HG03439 (cell line): ENCODE results near the gene SLC6A4.
"Not testable (repeated sequence)": the region's sequence is repeated elsewhere in the genome, so short reads cannot be mapped to it uniquely, and the experiment has no call there.

Source experiments
- ATAC-seq: cut with Tn5 transposase; IDR thresholded peaks from one replicate; pipeline ENCODE4 v1.9.1; 2021; ENCODE audit warnings: mild to moderate bottlenecking, moderate library complexity; ENCODE audit not compliant: unreplicated experiment

Gene SLC6A4

GRCh38 chr17:30239089-30239462 is 3.6 kb upstream of the SLC6A4 start:
- ATAC-seq: no peak

- ATAC-seq: no peak
Observed at GRCh38 chr17:30238387-30239088, 3.0 kb upstream of the SLC6A4 start.

GRCh38 chr17:30238003-30238344 is 2.5 kb upstream of the SLC6A4 start:
- ATAC-seq: no peak

DNA sequence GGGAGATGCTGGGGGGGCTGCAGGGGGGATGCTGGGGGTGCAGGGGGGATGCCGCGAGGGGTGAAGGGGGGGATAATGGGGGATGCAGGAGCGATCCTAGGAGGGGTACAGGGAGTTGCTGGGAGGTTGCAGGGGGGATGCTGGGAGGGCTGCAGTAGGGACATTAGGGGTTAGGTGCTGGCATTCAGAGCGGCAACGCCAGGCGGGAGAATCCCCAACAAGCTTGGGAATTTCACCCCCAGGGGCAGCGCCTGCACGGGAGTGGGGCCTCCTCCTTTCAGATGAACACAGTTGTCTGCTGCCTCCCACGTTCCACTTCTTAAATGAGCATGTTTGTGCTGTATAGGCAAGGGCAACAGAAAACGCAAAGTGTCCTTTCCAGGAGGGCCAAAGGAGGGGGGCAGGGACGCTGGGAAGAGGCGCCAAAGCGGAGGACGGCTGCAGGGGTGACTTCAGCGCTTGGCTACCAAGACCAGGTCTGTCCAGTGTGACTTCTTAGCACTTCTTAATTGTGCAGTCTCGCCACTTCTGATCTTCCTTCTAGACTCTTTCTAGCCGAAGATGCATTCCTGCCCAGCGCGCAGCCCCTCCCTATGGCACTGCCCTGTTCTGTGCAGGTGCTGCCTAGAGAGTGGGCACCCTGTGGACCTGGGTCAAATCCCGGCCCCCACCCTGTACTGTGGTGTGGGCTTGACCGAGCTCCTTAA is 2.0 kb upstream of the SLC6A4 start:
- ATAC-seq: no peak

DNA sequence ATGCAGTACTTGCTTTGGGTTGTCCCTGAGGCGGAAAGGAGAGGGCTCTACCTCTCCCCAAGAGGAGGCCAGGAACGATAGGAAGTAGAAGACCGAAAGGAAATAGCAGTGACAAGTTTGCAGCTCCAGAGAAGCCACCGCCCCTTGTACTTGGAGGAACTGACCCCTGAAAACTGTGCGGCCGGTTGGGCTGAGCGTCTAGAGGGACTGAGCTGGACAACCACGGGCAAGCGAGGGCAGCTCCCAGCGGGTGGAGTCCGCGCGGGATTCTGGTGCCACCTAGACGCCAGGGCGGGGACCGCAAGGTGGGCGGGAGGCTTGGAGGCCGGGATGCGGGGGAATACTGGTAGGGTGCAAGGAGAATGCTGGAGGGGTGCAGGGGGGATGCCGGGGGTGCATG is 1.3 kb upstream of the SLC6A4 start:
- no peak for ATAC-seq

- no peak for ATAC-seq
Observed at GRCh38 chr17:30236297-30236624, 764 bp upstream of the SLC6A4 start.

- no peak for ATAC-seq
Observed at GRCh38 chr17:30234964-30235363, 533 bp downstream of the SLC6A4 start.

- ATAC-seq: no peak
Observed at GRCh38 chr17:30234296-30234695, 1.2 kb downstream of the SLC6A4 start.

DNA sequence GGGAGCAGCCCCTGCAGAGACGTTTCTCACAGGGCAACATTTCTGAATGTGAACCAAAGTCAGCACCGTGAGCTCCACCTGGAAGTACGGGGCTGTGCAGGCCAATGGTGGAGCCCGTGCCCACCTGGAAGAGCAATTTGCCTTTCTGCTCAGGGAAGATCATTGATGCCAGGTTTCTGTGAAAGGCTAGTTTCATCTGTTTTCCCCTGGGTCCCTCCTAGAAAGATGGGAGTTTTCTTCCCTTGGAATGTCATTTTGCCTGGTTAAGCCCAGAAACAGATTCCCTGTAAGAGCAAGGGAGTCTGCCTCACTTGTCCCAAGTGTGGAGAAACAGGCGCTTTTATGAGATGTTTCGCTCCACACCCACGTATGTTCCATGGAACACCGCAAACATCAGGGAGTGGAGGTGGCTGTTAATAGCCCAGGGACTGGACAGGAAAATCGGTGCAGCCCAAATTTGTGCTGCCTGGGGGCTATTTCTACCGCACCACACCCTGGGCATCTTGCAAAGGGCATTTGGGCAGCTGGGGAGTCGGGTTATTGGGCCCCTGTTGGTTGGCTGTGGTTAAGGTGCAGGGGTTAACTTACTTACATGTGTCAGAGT is 2.6 kb downstream of the SLC6A4 start:
- ATAC-seq: no peak

DNA sequence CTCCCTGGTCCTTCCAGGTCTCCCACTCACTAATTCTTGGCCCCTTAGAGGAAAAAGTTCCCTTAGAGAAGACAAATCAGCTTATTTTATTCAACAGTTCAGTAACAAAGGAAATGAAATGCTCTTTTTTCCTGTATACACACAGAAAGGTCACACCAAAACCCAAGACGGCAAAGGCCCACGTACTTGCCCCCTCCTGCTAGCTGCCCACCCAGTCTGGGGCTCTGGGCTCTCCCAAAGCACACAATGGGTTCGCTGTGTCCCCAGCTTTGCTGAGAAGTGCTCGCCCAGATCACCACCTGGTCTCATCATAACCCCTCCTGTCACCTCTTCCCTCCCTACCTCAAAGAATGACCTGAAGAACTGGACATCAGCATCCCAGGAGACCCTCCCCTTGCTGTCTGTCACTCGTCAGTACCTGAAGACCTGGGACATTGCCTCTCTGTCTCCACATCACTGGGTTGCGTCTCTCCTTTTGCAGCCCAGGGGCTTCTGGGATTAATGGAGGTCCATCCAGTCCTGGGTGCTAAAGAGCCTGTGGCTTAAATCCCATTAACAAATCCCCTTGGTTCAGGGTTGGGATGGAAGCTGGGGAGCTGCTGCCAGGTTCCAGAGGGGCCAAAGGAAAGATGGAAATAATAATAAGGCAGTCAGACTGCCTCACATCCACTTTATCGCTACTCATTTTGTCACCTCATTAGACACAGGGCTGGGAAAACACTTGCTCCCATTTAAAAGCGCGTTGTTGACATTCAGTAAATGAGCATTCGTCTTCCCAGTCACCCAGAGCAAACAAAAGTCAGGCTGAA is 3.3 kb downstream of the SLC6A4 start:
- ATAC-seq: no peak

DNA sequence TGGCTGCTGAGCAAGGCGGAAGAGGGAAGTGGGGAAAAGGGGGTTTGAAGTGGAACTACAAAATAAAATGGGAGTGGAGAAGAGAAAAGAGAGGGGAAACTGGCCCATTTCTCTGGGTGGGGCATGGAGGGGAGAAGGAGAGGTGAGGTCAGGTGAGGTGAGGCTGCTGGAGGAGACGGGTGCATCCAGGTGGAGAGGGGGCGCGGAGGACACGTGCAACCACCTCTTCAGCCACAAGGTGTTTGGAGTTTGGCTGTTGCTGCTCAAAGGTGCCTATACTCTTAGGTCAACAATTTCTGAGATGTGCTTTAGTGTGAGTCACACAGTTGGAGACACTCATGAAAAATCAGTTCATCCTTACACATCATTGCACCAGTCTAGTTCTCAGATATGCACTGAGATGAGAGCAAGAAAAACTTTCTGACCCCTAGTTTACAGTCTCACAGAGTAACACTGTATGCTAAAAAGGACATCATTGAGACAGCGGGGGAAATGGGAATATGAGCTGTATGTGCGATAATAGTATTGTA is 4.8 kb downstream of the SLC6A4 start:
- no peak for ATAC-seq

DNA sequence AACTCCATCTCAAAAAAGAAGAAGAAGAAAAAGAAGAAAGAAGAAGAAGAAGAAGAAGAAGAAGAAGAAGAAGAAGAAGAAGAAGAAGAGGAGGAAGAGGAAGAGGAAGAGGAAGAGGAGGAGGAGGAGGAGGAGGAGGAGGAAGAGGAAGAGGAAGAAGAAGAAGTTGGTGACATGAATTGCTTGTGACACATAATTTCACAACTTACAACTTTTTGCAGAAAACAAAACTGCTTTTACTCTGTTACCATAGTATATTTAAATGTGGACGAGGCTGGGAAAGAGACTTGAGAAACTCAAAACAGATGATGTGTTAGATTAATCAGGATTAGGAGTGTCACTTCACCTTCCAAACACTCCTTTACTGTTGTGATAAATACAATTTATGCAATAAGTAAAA is 5.5 kb downstream of the SLC6A4 start:
- ATAC-seq: not testable (repeated sequence)

DNA sequence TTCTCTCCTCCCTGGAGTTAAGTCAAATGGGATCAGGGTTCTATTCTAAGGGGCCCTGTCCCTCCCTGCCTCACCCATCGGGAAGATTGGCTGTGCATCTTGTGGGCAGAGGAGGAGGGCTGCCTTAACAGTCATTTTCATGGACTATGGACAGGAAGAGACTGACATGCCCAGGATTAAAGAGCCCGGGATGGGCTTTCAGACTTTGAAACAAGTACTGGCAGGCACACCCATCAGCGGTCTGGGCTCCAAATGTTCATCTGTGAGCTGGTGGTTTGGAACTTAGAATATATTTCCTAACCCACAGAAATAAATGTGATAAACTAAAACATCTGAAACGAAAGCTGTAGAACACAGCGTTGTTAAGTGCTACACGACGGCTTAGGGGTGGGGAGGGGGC is 6.5 kb downstream of the SLC6A4 start:
- ATAC-seq: no peak

- no peak for ATAC-seq
Observed at GRCh38 chr17:30228011-30228410, 7.5 kb downstream of the SLC6A4 start.

- no peak for ATAC-seq
Observed at GRCh38 chr17:30226878-30227277, 8.6 kb downstream of the SLC6A4 start.

GRCh38 chr17:30225919-30226553 is 9.5 kb downstream of the SLC6A4 start:
- ATAC-seq: no peak

DNA sequence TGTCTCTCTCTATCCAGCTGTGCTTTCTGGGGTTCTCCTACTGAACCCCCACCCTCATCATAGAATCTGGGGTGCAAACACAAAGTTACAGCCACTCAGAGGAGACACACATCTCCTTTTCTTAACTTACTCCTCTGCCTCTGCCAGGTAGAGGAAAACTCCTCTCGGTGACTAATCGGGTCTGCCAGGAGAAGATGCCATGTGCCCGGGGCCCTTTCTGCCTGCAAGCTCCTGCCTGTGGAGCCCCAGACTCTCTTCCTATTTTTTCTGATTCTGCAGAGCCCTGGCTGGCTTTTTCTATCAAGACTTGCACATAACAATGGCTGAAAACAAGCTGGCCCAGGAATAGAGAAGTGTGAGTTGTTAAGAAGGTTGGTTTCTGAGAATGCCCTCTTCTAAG is 10.4 kb downstream of the SLC6A4 start:
- no peak for ATAC-seq

DNA sequence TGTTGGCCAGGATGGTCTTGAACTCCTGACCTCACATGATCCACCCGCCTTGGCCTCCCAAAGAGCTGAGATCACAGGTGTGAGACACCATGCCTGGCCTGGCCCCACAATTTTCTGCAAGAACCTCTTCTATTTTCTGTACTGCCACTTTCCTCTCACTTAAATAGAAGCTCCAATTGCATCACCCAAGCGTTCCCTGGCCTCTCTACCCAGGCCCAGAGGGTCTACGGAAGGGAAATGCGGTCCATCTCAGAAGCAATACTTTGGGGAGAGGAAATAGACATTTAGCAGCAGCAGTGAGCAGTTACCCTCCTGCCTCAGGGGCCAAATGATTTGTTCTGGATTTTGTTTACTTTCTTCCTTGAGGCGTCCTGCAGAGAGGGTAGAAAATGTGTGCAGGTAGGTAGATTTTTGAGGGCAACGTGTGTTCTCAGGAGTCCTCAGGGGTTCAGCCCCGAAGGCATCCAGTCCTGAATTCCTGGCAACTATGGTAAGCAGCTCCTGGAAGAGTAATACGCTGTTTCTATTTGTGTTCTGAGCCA is 11.0 kb downstream of the SLC6A4 start:
- ATAC-seq: no peak

DNA sequence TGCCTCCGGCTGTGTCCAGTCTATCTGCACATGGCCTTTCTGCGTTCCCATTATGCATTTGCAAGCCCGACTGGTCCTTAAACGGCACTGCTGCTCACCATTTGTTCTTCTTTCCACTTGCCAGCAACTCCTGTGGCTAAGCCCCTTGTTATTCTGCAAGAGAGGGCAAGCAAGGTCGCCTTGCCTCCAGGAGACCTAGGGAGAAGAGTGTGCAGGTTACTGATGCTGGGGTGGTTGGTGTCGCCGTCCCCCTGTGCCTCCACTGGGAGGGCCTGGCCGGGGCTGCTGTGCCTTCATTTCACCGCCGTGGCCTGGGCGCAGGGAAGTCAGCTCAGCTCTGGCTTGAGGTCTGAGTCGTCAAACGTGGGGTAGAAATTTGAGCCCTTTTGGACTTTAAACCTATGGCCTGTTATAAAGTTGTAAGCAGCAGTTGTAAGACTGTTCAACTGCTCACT is 12.7 kb downstream of the SLC6A4 start:
- ATAC-seq: no peak

DNA sequence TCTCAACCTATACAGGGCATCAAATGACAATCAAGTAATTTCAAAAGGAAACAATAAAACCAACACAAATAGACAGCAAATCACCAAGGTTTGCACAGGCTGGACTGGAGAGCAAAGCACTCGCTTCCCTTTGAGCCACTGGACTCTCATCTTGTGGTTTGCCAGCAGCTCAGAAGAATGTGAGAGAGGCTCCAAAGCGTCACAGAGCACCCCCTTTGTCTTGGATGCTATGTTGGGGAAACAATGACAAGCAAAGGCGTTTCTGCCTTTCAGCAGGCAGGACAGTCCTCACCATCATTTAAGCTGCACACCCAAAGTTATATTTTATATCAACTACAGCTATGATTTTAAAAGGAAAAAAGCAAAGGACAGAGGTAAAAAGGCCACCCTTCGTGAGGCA is 13.2 kb downstream of the SLC6A4 start:
- ATAC-seq: no peak

DNA sequence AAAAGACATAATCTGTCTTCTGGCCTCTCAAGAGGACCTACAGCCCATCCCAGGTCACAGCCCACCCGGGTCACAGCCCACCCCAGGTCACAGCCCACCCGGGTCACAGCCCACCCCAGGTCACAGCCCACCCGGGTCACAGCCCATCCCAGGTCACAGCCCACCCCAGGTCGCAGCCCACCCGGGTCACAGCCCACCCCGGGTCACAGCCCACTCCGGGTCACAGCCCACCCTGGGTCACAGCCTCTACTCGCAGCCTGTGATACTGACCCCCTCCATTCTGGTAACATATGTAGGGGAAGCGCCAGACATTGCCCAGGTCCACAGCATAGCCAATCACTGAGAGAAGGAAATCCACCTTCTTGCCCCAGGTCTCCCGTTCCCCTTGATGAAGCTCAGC is 14.2 kb downstream of the SLC6A4 start:
- no peak for ATAC-seq
